PC-9 (cell line): ENCODE data around the gene ALDOA. TPM values are rescaled to one million over a fixed set of nuclear protein-coding genes. Genes with fewer than 3 reads are reported as not detected.

Source experiments
- BruUV-seq: library from RNA; stranded (reverse); fragments of 400-500 nt; replicated peaks from 2 replicates; lab custom pipeline; 2021; lab: Mats Ljungman, UMichigan
- CTCF ChIA-PET: fragments of 300-600 bp; sonication (Branson Sonifier 250); formaldehyde crosslinking; loops from one replicate; lab custom pipeline; 2022; ENCODE audit warnings: antibody characterized with exemption; lab: Charles Lee
- POLR2A ChIA-PET: fragments of 300-600 bp; sonication (Branson Sonifier 250); formaldehyde crosslinking; loops from one replicate; lab custom pipeline; 2022; ENCODE audit warnings: antibody characterized with exemption; ENCODE audit not compliant: unreplicated experiment; lab: Charles Lee
- DNase-seq, 2 experiments: peaks; one replicate each; pipeline versions ENCODE4 v3.0.0 to v3.0.0-alpha.2; 2015 to 2022; ENCODE audit warnings: mixed read lengths in 1 of 2
- H2AFZ ChIP-seq: fragments of 200-600 bp; sonication (generic); 2 replicates; pipeline ENCODE4 v1.8.1; 2017; ENCODE audit warnings: antibody characterized with exemption
- H3F3A ChIP-seq: fragments of 200-600 bp; sonication (generic); 2 replicates; pipeline ENCODE4 v1.8.1; 2017; ENCODE audit warnings: antibody characterized with exemption, mild to moderate bottlenecking, low read depth; ENCODE audit not compliant: insufficient read depth
- H3K27ac ChIP-seq: fragments of 200-600 bp; sonication (generic); 2 replicates; pipeline ENCODE4 v1.6.1; 2016; ENCODE audit warnings: mixed run types
- H3K27me3 ChIP-seq: fragments of 200-600 bp; sonication (generic); 2 replicates; pipeline ENCODE4 v1.6.1; 2016; ENCODE audit warnings: low read depth, mixed run types; ENCODE audit not compliant: insufficient read depth
- H3K36me3 ChIP-seq: fragments of 200-600 bp; sonication (generic); 2 replicates; pipeline ENCODE4 v1.6.1; 2016; ENCODE audit warnings: low read depth, mixed run types
- H3K4me1 ChIP-seq: fragments of 200-600 bp; sonication (generic); replicated peaks from 2 replicates; pipeline ENCODE4 v1.6.1; 2016; ENCODE audit warnings: mixed run types; ENCODE audit not compliant: insufficient read depth
- H3K4me2 ChIP-seq: fragments of 200-600 bp; sonication (generic); 2 replicates; pipeline ENCODE4 v1.6.1; 2017; ENCODE audit warnings: mixed run types
- H3K4me3 ChIP-seq: fragments of 200-600 bp; sonication (generic); 2 replicates; pipeline ENCODE4 v1.6.1; 2016; ENCODE audit warnings: mixed run types
- H3K79me2 ChIP-seq: fragments of 200-600 bp; sonication (generic); 2 replicates; pipeline ENCODE4 v1.6.1; 2017; ENCODE audit warnings: low read depth, mixed run types
- H3K9me2 ChIP-seq: fragments of 200-600 bp; sonication (generic); 2 replicates; pipeline ENCODE4 v1.8.1; 2017; ENCODE audit warnings: mild to moderate bottlenecking; ENCODE audit not compliant: insufficient read depth
- H3K9me3 ChIP-seq: fragments of 200-600 bp; sonication (generic); 2 replicates; pipeline ENCODE4 v1.8.1; 2016; ENCODE audit warnings: low read depth; ENCODE audit not compliant: insufficient read depth
- H4K20me1 ChIP-seq: fragments of 200-600 bp; sonication (generic); 2 replicates; pipeline ENCODE4 v1.8.1; 2017; ENCODE audit not compliant: insufficient read depth
- CTCF ChIP-seq: fragments of 200-600 bp; sonication (generic); conservative IDR thresholded peaks from 2 replicates; pipeline ENCODE4 v1.6.1; 2017; ENCODE audit warnings: mixed run types, antibody characterized with exemption, mild to moderate bottlenecking, moderate library complexity
- EZH2 ChIP-seq: fragments of 200-600 bp; sonication (generic); IDR thresholded peaks from 2 replicates; pipeline ENCODE4 v1.8.0; 2017; ENCODE audit warnings: antibody characterized with exemption, low read depth
- intact Hi-C: fragments of 100-400 bp; cut with micrococcal nuclease; formaldehyde crosslinking; loops from one replicate; pipeline ENCODE4 v1.10.0; 2022; ENCODE audit not compliant: unreplicated experiment
- total RNA-seq: library from RNA; stranded (reverse); gene quantifications from 2 replicates; pipeline ENCODE4 v1.2.3, GENCODE V29; 2021

Gene ALDOA
- total RNA-seq, 1 experiment from 2014 or later: 3,090 TPM

DNA sequence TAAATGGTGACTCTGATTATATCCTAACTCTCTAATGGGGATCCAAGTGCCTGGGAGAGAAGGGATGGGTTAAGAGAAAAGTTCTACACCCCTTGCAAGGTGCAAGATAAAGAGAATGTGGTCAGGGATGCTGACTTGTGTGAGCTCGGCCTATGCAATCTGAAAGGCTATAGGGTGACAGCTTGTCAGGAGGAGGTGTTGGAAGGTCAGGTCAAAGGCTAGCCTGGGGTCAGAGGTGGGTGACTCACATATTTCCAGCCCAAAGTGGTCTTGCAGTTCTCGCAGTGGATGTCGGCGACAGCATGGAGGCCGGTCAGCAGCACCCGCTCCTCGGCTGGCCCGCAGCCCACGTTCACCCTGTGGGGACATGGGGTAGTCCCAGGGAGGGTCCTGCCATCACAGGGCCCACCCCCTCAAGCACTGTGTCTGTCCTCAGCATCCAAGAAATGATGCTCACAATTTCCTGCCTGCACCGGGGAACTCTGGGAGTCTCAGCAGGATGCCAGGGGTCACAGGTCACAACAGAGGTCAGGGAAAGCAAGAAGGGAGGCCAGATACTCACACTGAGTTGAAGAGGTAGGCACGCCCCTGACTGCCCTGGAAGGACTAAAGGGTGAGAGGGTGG lies 29.1 kb downstream of the ALDOA start:
- no peak overlapping the region for H2AFZ ChIP-seq
- H3K36me3 ChIP-seq: no peaks in the 10 kb centered on the region; the same call in 1 of the 2 replicates
- ChIA-PET CTCF (no interaction called here), POLR2A (interaction anchor here (0.6 kb wide), 1 partner anchor 313 kb away, joined by 3 read pairs; the partner anchor contains the start of gene ZNF771)
- intact Hi-C loops: loop anchor here (5.0 to 10.0 kb wide), 3 partner anchors 263 to 560 kb away; partner anchors contain the start of genes CD2BP2, FBRS and PRR14
- H3F3A ChIP-seq: peaks cover 42% of the 10 kb centered on the region
- peak overlapping the region; percentile 99; the same call in 1 of the 2 replicates for H3K4me2 ChIP-seq
- peaks cover 17% of the 10 kb centered on the region for H3K9me3 ChIP-seq
- H3K4me3 ChIP-seq: no peak overlapping the region; the same call in 1 of the 2 replicates
- H3K27me3 ChIP-seq: no peaks in the 10 kb centered on the region
- peaks cover 40% of the 10 kb centered on the region for H3K4me1 ChIP-seq
- TF ChIP-seq EZH2 (no peak), CTCF (no peak)
- BruUV-seq: no TSS peak
- DNase-seq: no peak
- no peaks in the 10 kb centered on the region for H3K9me2 ChIP-seq
- H3K79me2 ChIP-seq: 0 out of 2 replicates have a peak, but pooled peaks cover 7% of the 10 kb centered on the region
- H4K20me1 ChIP-seq: no peaks in the 10 kb centered on the region
- H3K27ac ChIP-seq: no peak overlapping the region

DNA sequence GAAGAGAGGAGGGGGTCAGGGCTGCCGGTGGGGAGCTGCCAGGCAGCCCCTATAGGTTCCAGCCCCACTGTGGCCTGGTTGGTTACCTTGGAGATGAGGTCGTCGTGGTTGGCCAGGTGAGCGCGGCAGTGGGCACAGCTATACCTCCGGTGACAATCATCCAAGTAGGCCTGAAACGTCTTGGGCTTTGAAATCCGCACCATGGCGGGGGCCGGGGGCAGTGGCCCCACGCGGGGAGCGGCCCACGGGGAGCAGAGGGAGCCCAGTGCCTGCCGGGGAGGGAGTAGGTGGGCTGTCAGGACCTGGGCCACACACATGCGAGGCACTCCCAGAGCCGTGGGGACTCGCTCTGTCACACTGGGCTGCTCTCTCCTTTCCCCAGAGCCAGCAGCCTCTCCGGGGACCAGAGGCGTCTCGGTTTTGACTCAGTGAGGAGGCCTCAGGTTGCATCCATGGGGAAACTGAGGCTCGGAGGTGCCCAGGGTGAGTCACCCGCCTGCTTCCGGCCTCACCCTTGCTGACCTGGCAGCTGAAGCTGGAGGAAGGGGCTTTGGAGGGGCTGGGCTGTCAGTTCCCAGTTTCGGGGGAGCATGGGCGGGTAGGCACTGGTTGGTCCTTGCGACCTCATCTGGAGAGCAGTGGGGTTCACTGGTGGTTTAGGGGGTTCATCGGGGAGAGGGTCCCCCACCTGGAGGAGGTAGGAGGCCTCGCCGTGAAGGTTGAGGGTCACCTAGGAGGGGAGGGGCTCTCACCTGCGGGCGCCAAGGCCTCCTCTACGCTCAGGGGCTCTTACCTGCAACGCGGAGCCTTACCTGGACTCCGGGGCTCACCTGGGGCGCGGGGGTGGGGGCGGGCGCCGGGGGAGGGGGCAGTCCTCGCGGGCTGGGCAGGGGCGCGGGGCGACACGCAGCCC lies 29.9 kb downstream of the ALDOA start:
- peaks cover 17% of the 10 kb centered on the region for H3K9me3 ChIP-seq
- no peaks in the 10 kb centered on the region; the same call in 1 of the 2 replicates for H3K36me3 ChIP-seq
- CTCF ChIA-PET: no interaction called here
- H3K4me2 ChIP-seq: peak overlapping the region; percentile 99
- peaks cover 36% of the 10 kb centered on the region for H3K4me1 ChIP-seq
- DNase-seq: no peak
- no peaks in the 10 kb centered on the region for H4K20me1 ChIP-seq
- H3K27me3 ChIP-seq: no peaks in the 10 kb centered on the region
- H3K9me2 ChIP-seq: no peaks in the 10 kb centered on the region
- intact Hi-C loops: loop anchor here (1.0 to 10.0 kb wide), 2 partner anchors 20 to 559 kb away; partner anchors contain the start of genes FBRS and PRR14
- no peak for TF ChIP-seq CTCF
- TF ChIP-seq EZH2: no peak
- POLR2A ChIA-PET: no interaction called here
- peaks cover 40% of the 10 kb centered on the region for H3F3A ChIP-seq
- 0 out of 2 replicates have a peak overlapping the region, but pooled peaks have one; percentile 61 for H2AFZ ChIP-seq
- no peak overlapping the region for H3K27ac ChIP-seq
- H3K79me2 ChIP-seq: 0 out of 2 replicates have a peak, but pooled peaks cover 7% of the 10 kb centered on the region
- peak overlapping the region; percentile 72 for H3K4me3 ChIP-seq
- no TSS peak for BruUV-seq
